AG04449 (cell line): ENCODE data around the gene LRRC49.
"Not testable (repeated sequence)": the region's sequence is repeated elsewhere in the genome, so short reads cannot be mapped to it uniquely, and the experiment has no call there.

Source experiments
- CTCF ChIA-PET: fragments of 350-600 bp; formaldehyde crosslinking; extraction: SDS; loops from one replicate; lab custom pipeline; 2021; ENCODE audit warnings: antibody characterized with exemption; lab: Yijun Ruan, JAX
- POLR2A ChIA-PET: fragments of 400-600, 350-600 bp; formaldehyde crosslinking; extraction: SDS; loops from one replicate; lab custom pipeline; 2020; ENCODE audit warnings: antibody characterized with exemption, inconsistent platforms; lab: Yijun Ruan, JAX
- DNase-seq: peaks from one replicate; pipeline ENCODE4 v3.0.0-alpha.2; 2010; ENCODE audit warnings: low read depth, low spot score
- H3K4me3 ChIP-seq: 2 replicates; pipeline ENCODE4 v1.5.1; 2011; ENCODE audit warnings: low read depth, mild to moderate bottlenecking, control low read depth, low read length
- CTCF ChIP-seq: IDR thresholded peaks from one replicate; pipeline ENCODE4 v1.5.1; 2011; ENCODE audit warnings: mild to moderate bottlenecking, moderate library complexity, low read length, control low read depth, inconsistent platforms; ENCODE audit not compliant: insufficient read depth; ENCODE audit errors: missing control alignments

The LRRC49 gene

GRCh38 chr15:70857562-70858285 lies 34.9 kb upstream of the LRRC49 start:
- no peak for TF ChIP-seq CTCF
- CTCF ChIA-PET = interaction anchor here (1.3 to 2.8 kb wide), 4 partner anchors 12 to 46 kb away, joined by 3 to 25 read pairs (median 7); no protein-coding TSS in a partner anchor
- POLR2A ChIA-PET = interaction anchor here (0.6 to 1.9 kb wide), 4 partner anchors 17 to 144 kb away, joined by 3 to 7 read pairs (median 6); no protein-coding TSS in a partner anchor
- DNase-seq = no peak
- H3K4me3 ChIP-seq = no peak overlapping the region

DNA sequence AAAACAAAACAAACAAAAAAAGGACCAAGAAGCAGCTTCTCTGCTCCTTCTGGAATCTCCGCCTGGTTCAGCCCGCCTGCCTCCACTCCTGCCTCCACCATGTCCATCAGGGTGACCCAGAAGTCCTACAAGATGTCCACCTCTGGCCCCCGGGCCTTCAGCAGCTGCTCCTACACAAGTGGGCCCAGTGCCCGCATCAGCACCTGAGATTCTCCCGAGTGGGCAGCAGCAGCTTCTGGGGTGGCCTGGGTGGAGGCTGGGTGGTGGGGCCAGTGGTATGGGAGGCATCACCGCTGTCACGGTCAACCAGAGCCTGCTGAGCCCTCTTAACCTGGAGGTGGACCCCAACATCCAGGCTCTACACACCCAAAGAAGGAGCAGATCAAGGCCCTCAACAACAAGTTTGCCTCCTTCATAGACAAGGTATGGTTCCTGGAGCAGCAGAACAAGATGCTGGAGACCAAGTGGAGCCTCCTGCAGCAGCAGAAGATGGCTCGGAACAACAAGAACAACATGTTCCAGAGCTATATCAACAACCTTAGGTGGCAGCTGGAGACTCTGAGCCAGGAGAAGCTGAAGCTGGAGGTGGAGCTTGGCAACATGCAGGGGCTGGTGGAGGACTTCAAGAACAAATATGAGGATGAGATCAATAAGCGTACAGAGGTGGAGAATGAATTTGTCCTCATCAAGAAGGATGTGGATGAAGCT lies 33.9 kb upstream of the LRRC49 start:
- H3K4me3 ChIP-seq, DNase-seq, POLR2A ChIA-PET: not testable (repeated sequence)
- CTCF ChIA-PET = interaction anchor here (1.3 to 1.6 kb wide), 4 partner anchors 11 to 47 kb away, joined by 4 to 8 read pairs (median 6); no protein-coding TSS in a partner anchor

DNA sequence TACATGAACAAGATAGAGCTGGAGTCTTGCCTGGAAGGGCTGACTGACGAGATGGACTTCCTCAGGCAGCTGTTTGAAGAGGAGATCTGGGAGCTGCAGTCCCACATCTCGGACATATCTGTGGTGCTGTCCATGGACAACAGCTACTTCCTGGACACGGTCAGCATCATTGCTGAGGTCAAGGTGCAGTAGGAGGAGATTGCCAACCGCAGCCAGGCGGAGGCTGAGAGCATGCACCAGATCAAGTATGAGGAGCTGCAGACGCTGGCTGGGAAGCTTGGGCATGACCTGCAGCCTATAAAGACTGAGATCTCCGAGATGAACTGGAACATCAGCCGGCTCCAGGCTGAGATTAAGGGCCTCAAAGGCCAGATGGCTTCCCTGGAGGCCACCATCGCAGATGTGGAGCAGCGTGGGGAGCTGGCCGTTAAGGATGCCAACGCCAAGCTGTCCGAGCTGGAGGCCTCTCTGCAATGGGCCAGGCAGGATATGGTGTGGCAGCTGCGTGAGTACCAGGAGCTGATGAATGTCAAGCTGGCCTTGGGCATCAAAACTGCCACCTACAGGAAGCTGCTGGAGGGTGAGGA lies 33.2 kb upstream of the LRRC49 start:
- TF ChIP-seq CTCF = no peak
- no peak overlapping the region for H3K4me3 ChIP-seq
- no peak for DNase-seq
- CTCF ChIA-PET = interaction anchor here (1.3 to 1.6 kb wide), 3 partner anchors 14 to 48 kb away, joined by 5 to 8 read pairs (median 6); no protein-coding TSS in a partner anchor
- POLR2A ChIA-PET = interaction anchor here (1.4 kb wide), 1 partner anchor 10 kb away, joined by 4 read pairs; no protein-coding TSS in a partner anchor

DNA sequence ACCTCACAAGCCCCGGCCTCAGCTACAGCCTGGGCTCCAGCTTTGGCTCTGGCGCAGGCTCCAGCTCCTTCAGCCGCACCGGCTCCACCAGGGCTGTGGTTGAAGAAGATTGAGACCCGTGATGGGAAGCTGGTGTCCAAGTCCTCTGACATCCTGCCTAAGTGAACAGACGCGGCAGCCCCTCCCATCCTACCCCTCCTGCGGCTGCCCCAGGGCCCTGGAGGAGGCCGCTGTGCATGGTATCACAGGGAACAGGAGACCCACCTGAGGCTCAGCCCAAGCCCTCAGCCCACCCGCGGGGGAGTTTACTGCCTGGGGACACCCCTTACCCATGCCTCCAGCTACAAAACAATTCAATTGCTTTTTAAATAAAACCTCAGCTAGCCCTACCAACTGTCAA lies 32.6 kb upstream of the LRRC49 start:
- CTCF ChIA-PET = interaction anchor here (1.3 to 1.6 kb wide), 3 partner anchors 13 to 48 kb away, joined by 5 to 8 read pairs (median 6); no protein-coding TSS in a partner anchor
- no peak for TF ChIP-seq CTCF
- no peak overlapping the region for H3K4me3 ChIP-seq
- no peak for DNase-seq
- POLR2A ChIA-PET = interaction anchor here (1.4 kb wide), 1 partner anchor 10 kb away, joined by 4 read pairs; no protein-coding TSS in a partner anchor

GRCh38 chr15:70863450-70864218 lies 29.0 kb upstream of the LRRC49 start:
- no peak for TF ChIP-seq CTCF
- ChIA-PET CTCF (interaction anchor here (0.9 to 3.5 kb wide), 7 partner anchors 9 to 197 kb away, joined by 3 to 20 read pairs (median 4); no protein-coding TSS in a partner anchor), POLR2A (interaction anchor here (0.6 kb wide), 1 partner anchor 10 kb away, joined by 3 read pairs; the partner anchor contains the start of gene LARP6)
- no peak overlapping the region for H3K4me3 ChIP-seq
- DNase-seq = no peak
